Germinal center (tissue), 1 donor: ENCODE results near the gene MYO10.
"Not testable (repeated sequence)": the region's sequence is repeated elsewhere in the genome, so short reads cannot be mapped to it uniquely, and the experiment has no call there.

Experiments used
- DNase-seq: peaks from one replicate; pipeline ENCODE4 v3.0.0; 2012; ENCODE audit warnings: mixed read lengths, low spot score

Gene MYO10

GRCh38 chr5:16781828-16782626 is 154.1 kb downstream of the MYO10 start:
- no peak for DNase-seq

GRCh38 chr5:16780325-16780724 is 155.8 kb downstream of the MYO10 start:
- no peak for DNase-seq

DNA sequence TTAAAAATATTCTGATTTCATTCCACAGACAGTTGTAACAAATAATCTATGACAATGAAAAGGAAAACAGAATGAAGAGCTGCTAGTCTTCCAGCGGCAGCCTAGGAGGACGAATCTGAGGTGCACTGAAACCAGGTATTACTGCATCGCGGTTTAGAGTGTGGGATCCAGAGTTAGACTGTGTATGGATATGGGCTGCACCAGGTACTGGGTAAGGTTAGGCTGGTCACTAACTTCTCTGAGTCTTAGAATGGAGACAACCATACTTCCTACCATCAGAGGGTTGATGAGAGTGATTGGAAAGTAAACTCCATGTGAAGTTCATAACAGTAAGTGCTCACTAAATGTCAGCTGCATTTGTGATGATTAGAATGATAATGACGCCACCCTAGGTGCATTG is 158.7 kb downstream of the MYO10 start:
- DNase-seq: no peak

DNA sequence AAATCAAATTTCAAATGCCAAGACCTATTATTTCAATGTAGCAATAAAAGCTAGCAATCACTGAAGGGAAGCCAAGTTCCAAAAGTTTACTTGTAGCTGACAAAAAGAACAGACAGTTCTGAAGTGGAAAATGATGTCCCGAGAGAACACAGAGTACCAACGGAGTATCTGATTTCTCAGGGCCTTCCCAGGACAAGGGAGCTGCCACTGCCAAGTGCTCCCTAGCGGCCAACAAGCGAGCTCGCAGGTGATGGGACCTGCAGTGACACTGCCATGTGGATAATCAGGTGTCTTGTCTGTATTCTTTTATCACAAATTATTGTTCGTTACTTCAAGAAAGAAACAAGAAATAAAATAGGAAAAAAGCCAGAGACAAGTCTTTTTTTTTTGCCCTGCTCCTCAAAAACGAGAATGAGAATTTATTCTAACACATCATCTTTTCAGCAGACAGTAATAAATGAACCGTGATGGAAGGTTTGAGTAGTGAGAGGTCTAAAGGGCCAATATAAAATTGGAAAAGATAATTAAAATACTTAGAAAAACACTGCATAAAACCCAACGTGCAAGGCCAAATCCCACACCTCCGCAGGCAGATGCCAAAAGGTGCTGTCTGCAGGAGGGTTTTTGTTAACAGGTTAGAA is 159.4 kb downstream of the MYO10 start:
- no peak for DNase-seq

- DNase-seq: no peak
These were observed 161.3 kb downstream of the MYO10 start for GRCh38 chr5:16774806-16775205.

- no peak for DNase-seq
These were observed 162.1 kb downstream of the MYO10 start for GRCh38 chr5:16773991-16774390.

GRCh38 chr5:16772556-16772955 is 163.5 kb downstream of the MYO10 start:
- no peak for DNase-seq

DNA sequence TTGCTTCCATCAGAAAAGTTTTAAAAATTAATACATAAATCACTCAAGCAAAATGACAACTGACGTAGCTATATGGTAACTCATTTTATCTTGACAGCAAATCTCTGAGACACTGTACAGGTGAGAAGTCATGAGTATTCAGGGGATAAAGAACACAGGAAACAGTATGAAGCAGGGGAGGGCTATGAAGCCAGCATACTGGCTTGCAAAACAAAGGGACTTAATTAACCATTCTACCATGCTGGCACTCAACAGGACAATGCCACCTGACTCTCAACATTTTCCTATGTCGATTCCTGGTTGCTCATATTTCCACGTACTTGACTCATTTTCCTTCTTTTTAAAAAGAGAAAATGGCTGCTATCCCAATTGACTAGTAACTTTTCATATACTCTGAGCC is 167.9 kb downstream of the MYO10 start:
- DNase-seq: no peak

DNA sequence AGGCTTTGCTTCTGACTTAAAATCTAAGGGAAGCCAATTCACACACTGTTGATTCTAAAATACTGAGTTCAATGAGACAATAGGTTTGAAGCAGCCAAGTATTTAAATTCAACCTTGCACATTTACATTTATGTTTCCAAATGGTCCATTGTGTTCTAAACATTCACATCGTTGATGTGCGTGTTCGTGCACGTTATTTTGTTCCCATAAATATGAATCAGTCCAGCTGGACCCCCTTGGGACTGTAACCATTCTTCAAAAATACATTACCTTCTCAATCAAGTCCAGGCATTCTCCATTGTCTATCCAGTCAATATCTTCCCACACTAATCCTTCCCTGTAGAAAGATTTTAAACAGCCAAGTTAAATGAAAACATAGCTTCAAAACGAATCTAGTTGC is 172.9 kb downstream of the MYO10 start:
- no peak for DNase-seq

DNA sequence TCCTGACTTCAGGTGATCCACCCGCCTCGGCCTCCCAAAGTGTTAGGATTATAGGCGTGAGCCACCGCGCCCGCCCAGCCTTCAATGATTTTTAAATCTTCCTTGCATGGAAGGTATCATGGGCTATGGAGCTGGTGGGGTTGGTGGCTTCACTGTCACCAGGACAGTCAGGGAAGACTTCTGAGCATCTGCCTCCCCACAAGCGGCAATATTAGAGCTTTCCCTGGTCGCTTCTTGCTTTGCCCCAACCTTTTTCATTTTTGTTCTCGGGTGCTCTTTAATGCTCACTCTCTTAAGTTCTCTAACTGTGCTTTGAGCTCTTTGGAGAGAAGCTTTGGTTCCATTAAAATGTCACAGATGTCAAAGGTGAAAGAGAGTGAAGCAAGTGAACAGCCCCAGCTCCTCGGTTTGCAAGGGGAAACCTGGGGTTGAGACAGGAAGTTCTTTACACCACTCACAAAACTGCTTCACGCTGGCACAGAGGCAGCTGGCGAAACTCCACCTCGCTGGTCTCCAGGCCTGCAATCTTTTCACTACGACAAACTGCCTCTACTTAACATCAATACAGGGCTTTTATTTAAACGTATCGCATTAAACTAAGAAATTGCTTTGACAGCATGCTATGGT is 176.8 kb downstream of the MYO10 start:
- no peak for DNase-seq

DNA sequence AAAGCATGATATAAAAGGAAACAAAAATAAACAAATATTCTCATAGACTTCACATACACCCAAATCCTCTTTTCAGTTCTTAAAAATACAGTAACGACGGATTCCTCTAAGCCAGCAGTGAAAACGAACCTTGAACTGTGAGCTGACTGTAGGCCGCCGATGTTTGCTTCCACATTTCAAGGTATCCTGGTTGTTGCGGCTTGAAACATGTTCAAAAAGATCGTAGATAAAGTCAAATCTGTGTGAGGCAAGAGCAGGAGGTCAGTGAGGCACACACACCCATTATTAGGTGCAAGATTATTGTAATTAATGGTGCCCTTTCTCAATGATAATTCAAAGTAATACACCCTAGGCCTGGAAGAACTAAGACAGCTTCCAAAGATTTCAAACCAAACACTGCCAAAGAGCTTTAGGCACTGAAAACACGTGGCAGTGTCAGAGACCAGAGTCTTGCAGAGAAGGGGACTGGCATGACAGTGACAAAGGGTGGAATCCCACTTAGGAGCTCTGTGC is 178.0 kb downstream of the MYO10 start:
- DNase-seq: no peak

DNA sequence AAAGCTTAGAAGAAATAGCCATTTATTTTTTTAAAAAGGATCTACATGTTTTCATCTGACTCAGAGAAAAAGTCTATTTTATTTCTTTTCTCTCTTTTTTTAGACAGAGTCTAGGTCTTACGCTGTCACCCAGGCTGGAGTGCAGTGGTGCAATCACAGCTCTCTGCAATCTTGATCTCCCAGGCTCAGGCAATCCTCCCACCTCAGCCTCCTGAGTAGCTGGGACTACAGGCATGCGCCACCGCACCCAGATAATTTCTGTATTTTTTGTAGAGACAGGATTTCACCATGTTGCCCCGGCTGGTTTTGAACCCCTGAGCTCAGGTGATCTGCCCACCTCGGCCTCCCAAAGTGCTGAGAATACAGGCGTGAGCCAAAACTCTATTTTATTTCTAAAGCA is 178.5 kb downstream of the MYO10 start:
- DNase-seq: not testable (repeated sequence)

DNA sequence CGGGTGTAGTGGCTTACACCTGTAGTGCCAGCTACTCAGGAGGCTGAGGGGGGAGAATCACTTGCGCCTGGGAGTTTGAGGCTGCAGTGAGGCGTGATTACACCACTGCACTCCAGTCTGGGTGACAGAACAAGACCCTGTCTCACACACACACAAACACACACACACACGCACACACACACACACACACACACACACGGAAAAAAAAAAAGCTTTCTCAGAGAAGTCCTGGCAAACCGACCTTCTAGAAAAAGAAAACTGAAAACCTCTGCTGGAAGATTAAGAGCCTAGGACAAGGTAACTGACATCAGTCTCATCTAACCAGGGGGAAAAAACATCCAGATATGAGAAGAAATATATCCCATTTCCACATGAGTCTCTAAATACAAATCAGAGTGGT is 178.9 kb downstream of the MYO10 start:
- no peak for DNase-seq

- DNase-seq: no peak
These were observed 179.4 kb downstream of the MYO10 start for GRCh38 chr5:16756692-16757091.

GRCh38 chr5:16755641-16756040 is 180.4 kb downstream of the MYO10 start:
- DNase-seq: no peak

- no peak for DNase-seq
These were observed 181.5 kb downstream of the MYO10 start for GRCh38 chr5:16754601-16755000.

- DNase-seq: no peak
These were observed 182.0 kb downstream of the MYO10 start for GRCh38 chr5:16754086-16754485.

GRCh38 chr5:16750445-16750844 is 185.6 kb downstream of the MYO10 start:
- DNase-seq: no peak

GRCh38 chr5:16749626-16750025 is 186.5 kb downstream of the MYO10 start:
- no peak for DNase-seq

GRCh38 chr5:16744164-16744880 is 191.8 kb downstream of the MYO10 start:
- no peak for DNase-seq

DNA sequence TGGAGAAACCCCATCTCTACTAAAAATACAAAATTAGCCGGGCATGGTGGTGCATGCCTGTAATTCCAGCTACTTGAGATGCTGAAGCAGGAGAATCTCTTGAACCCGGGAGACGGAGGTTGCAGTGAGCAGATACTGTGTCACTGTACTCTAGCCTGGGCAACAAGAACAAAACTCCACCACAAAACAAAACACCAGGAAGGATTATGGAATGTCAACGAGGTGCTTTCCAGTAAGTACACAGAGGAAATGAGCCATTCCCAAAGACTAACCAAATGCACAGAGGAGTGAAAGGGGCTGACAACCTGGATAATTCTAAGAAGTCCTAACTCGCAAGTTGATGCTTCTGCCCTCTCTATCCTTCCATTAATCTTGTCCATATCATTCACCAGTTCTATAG is 193.2 kb downstream of the MYO10 start:
- no peak for DNase-seq

- DNase-seq: no peak
These were observed 195.2 kb downstream of the MYO10 start for GRCh38 chr5:16740811-16741392.
